ENCODE data around the gene RTBDN. TPM values are rescaled to one million over a fixed set of nuclear protein-coding genes. Genes with fewer than 3 reads are reported as not detected.
"Not testable (repeated sequence)": the region's sequence is repeated elsewhere in the genome, so short reads cannot be mapped to it uniquely, and the experiment has no call there.

The RTBDN gene
- total and polyA plus RNA-seq, 2 of the 8 experiments (the other 6 are each of a cell fraction or from before 2014, with no cell fraction given) = 4.0 to 4.8 TPM

DNA sequence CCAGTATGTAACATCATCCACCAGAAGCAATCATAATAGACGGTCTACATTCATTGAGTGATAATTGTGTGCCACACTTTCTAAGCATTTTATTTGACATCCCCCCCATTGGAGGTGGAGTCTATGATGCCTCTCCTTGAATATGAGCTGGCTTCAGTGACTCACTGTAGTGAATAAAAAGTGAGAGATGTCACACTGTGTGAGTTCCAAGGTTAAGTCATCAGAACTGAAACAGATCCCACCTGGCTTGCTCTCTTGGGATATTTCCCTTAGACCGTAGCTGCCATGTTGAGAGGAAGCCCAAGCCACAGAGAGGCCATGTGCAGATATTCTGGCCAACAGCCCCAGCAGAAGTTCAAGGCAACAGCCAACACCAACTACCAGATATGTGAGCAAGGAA is 12.6 kb downstream of the RTBDN start (continued):
- TF ChIP-seq FOSL1 (IDR thresholded peaks at IDR 0.05; ENCODE audit: insufficient read depth, low read depth, low read length) = no peak

DNA sequence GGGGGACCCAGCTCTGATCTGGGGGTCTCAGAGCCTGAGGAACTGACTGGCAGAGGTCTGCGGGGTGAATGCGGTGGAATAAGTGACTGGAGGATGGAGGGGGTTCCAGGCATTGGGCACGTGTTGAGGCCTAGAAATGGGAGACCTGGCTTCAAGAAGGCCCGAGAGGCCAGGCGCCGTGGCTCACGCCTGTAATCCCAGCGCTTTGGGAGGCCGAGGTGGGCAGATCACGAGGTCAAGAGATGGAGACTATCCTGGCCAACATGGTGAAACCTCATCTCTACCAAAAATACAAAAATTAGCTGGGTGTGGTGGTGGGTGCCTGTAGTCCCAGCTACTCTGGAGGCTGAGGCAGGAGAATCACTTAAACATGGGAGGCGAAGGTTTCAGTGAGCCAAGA is 16.6 kb downstream of the RTBDN start:
- 83% methylated on average over 11 of the region's 11 CpGs; no CpG with 5 or more reads in 1 of the 2 experiments for WGBS, 2 experiments (ENCODE audit: extremely low coverage in 1 of 2, insufficient coverage in 1 of 2, insufficient read length in 1 of 2, insufficient replicate concordance in 2 of 2, low coverage in 1 of 2, low lambda C conversion rate in 2 of 2, missing lambda C conversion rate in 1 of 2)
- H3K4me2 ChIP-seq (ENCODE audit: insufficient read depth in 1 of 2, low read depth in 2 of 2, low read length in 2 of 2); H3K14ac ChIP-seq (ENCODE audit: insufficient read length); H3K23me2 ChIP-seq (ENCODE audit: low read depth, low read length); H4K91ac ChIP-seq (replicated peaks; ENCODE audit: insufficient read length, low read length); H2BK12ac ChIP-seq (ENCODE audit: low read depth, low read length); H3K79me1 ChIP-seq (ENCODE audit: low read depth, low read length); H2BK5ac ChIP-seq (ENCODE audit: low read depth, low read length); H3K27me3 ChIP-seq (replicated peaks in 1 of 4; ENCODE audit: control insufficient read depth in 3 of 4, extremely low read depth in 1 of 4, insufficient read depth in 3 of 4, low read length in 3 of 4); H3K4me3 ChIP-seq (ENCODE audit: extremely low read depth in 1 of 4, insufficient read depth in 2 of 4, low read depth in 3 of 4, low read length in 4 of 4); H3K18ac ChIP-seq (ENCODE audit: extremely low read depth, low read length); H2BK15ac ChIP-seq (ENCODE audit: low read length); FAIRE-seq; H3K9me3 ChIP-seq (ENCODE audit: insufficient read depth in 2 of 2, low read depth in 1 of 2, low read length in 1 of 2); H2BK20ac ChIP-seq (ENCODE audit: low read length); H2BK120ac ChIP-seq (replicated peaks; ENCODE audit: low read depth, low read length); H3K27ac ChIP-seq (ENCODE audit: low read depth, low read length); H3K4me1 ChIP-seq (replicated peaks in 1 of 4; ENCODE audit: control insufficient read depth in 3 of 4, insufficient read depth in 4 of 4, low read length in 3 of 4); H4K8ac ChIP-seq (ENCODE audit: extremely low read depth, insufficient read depth, low read length); H2AK5ac ChIP-seq (ENCODE audit: low read depth, low read length); H2AFZ ChIP-seq (ENCODE audit: low read length); DNase-seq (ENCODE audit: low read depth in 1 of 2, low spot score in 2 of 2); H3K79me2 ChIP-seq (ENCODE audit: control insufficient read depth in 1 of 2, insufficient read depth in 2 of 2, low read length in 2 of 2); H3K4ac ChIP-seq (replicated peaks; ENCODE audit: insufficient read length, low read depth, low read length); H3K9ac ChIP-seq (replicated peaks in 1 of 4; ENCODE audit: extremely low read depth in 1 of 4, low read depth in 3 of 4, low read length in 3 of 4); H3K56ac ChIP-seq (replicated peaks; ENCODE audit: insufficient read length, low read depth, low read length); H4K20me1 ChIP-seq (replicated peaks in 1 of 2; ENCODE audit: control insufficient read depth in 1 of 2, insufficient read depth in 2 of 2, low read length in 2 of 2); H4K5ac ChIP-seq (ENCODE audit: insufficient read length, low read depth, low read length); H3K23ac ChIP-seq (ENCODE audit: insufficient read length): not testable (repeated sequence)
- ChIA-PET CTCF (ENCODE audit: partially characterized antibody) (interaction anchor here (0.6 to 2.4 kb wide), 4 partner anchors 11 to 104 kb away, joined by 3 to 12 read pairs (median 4); partner anchors contain the start of gene RNASEH2A), POLR2A (ENCODE audit: partially characterized antibody) (interaction anchor here (0.6 to 2.4 kb wide), 7 partner anchors 9 to 97 kb away, joined by 3 to 9 read pairs (median 3); partner anchors contain the start of gene RNASEH2A)
- peaks cover 3 to 21% (median 12%) of the 10 kb centered on the region in 4 experiments; a peak in 6 of 8 replicates for H3K36me3 ChIP-seq (ENCODE audit: control insufficient read depth in 2 of 4, insufficient read depth in 4 of 4, low read length in 3 of 4)

All from H1 (cell line).